8988T (cell line): ENCODE measurements around the gene PTPRN2.

Source experiments
- DNase-seq: peaks from one replicate; pipeline ENCODE4 v3.0.0; 2011

Gene PTPRN2

GRCh38 chr7:158141806-158142518 is 445.7 kb downstream of the PTPRN2 start:
- DNase-seq: no peak

GRCh38 chr7:158141221-158141582 is 446.4 kb downstream of the PTPRN2 start:
- DNase-seq: no peak

GRCh38 chr7:158140538-158141220 is 446.9 kb downstream of the PTPRN2 start:
- DNase-seq: no peak

GRCh38 chr7:158139499-158139898 is 448.1 kb downstream of the PTPRN2 start:
- no peak for DNase-seq

GRCh38 chr7:158138329-158138597 is 449.4 kb downstream of the PTPRN2 start:
- DNase-seq: no peak

GRCh38 chr7:158137516-158138328 is 449.9 kb downstream of the PTPRN2 start:
- no peak for DNase-seq

GRCh38 chr7:158135931-158136330 is 451.7 kb downstream of the PTPRN2 start:
- DNase-seq: no peak

GRCh38 chr7:158134824-158135223 is 452.8 kb downstream of the PTPRN2 start:
- no peak for DNase-seq

- DNase-seq: no peak
These were observed 453.9 kb downstream of the PTPRN2 start for GRCh38 chr7:158133515-158134271.

- DNase-seq: no peak
These were observed 454.6 kb downstream of the PTPRN2 start for GRCh38 chr7:158133057-158133456.

- no peak for DNase-seq
These were observed 457.6 kb downstream of the PTPRN2 start for GRCh38 chr7:158130023-158130409.

- DNase-seq: no peak
These were observed 458.3 kb downstream of the PTPRN2 start for GRCh38 chr7:158129037-158130022.

GRCh38 chr7:158128572-158128971 is 459.1 kb downstream of the PTPRN2 start:
- no peak for DNase-seq

- DNase-seq: no peak
These were observed 460.4 kb downstream of the PTPRN2 start for GRCh38 chr7:158127241-158127640.

- DNase-seq: no peak
These were observed 461.0 kb downstream of the PTPRN2 start for GRCh38 chr7:158126661-158127060.

- DNase-seq: no peak
These were observed 461.9 kb downstream of the PTPRN2 start for GRCh38 chr7:158125721-158126120.

- DNase-seq: no peak
These were observed 462.5 kb downstream of the PTPRN2 start for GRCh38 chr7:158125091-158125490.

- no peak for DNase-seq
These were observed 462.9 kb downstream of the PTPRN2 start for GRCh38 chr7:158124671-158125079.

- DNase-seq: no peak
These were observed 463.9 kb downstream of the PTPRN2 start for GRCh38 chr7:158123753-158124152.

GRCh38 chr7:158123214-158123613 is 464.4 kb downstream of the PTPRN2 start:
- no peak for DNase-seq

GRCh38 chr7:158121441-158122045 is 466.1 kb downstream of the PTPRN2 start:
- DNase-seq: no peak

- no peak for DNase-seq
These were observed 466.9 kb downstream of the PTPRN2 start for GRCh38 chr7:158120716-158121115.
